PFSK-1 (cell line): ENCODE data around the gene PGLYRP1.

Source experiments
- FOXP2 ChIP-seq: optimal IDR thresholded peaks from 2 replicates; pipeline ENCODE3; 2011; ENCODE audit warnings: borderline replicate concordance, control low read depth, inconsistent platforms; ENCODE audit not compliant: insufficient read depth; ENCODE audit errors: extremely low read length, extremely low read depth
- POLR2AphosphoS5 ChIP-seq: IDR thresholded peaks from 2 replicates; pipeline ENCODE4 v1.6.1; 2012; ENCODE audit warnings: low read depth, mild to moderate bottlenecking, control low read depth, low read length, moderate library complexity
- REST ChIP-seq, 2 experiments: IDR thresholded peaks; 2 replicates each; pipeline versions ENCODE4 v1.6.1 to v1.8.0; 2011 to 2012; ENCODE audit warnings: low read depth in 2 of 2, low read length in 2 of 2, control low read depth in 1 of 2, inconsistent platforms in 1 of 2, mild to moderate bottlenecking in 1 of 2, moderate library complexity in 1 of 2; ENCODE audit not compliant: insufficient read depth in 1 of 2
- SIN3A ChIP-seq: IDR thresholded peaks from 2 replicates; pipeline ENCODE4 v1.6.1; 2012; ENCODE audit warnings: mild to moderate bottlenecking, low read length, moderate library complexity, borderline replicate concordance; ENCODE audit not compliant: insufficient read depth
- TAF1 ChIP-seq: IDR thresholded peaks from 2 replicates; pipeline ENCODE4 v1.6.1; 2012; ENCODE audit warnings: low read length, control low read depth, borderline replicate concordance; ENCODE audit not compliant: insufficient read depth

PGLYRP1 gene

DNA sequence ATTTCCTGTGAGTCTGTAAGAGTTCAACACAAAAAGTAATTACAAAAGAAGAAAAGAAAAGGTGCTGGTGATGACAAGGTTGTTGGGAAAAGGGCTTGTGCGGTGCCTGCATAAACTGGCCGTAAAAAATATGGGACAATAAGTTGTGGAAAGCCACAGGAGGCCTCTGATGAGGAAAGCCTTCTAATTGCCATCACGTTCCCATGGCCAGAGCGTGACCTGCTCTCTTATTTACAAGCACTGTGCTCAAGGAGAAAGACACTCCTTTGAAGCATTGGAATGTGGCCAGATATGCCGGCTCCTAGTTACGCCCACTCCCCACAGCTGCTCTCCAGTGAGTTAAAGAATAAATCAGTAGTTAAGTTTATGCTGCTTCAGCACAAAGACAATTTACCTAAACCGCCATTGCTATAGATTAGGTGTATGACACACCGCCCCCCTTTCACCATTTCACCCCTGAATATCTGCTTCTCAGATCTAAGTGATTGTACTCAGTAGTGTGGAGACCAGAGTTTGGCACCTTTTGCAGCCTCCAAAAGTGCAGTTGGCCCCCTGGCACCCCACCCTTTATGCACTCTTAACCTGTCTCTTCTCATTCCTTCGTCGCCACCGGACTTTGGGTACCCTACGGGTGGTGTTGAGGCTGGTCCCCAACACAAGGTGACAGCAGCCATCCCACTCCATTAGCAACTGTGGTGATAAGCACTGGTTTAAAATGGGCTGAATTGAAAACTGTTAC is 8.1 kb upstream of the PGLYRP1 start:
- no peak for TF ChIP-seq TAF1
- TF ChIP-seq POLR2AphosphoS5, result no peak
- no peak for TF ChIP-seq REST (IDR thresholded peaks at IDR 0.05; ENCODE audit: insufficient read depth in 1 of 2, low read depth in 2 of 2, low read length in 2 of 2)
- TF ChIP-seq FOXP2, result no peak
- no peak for TF ChIP-seq SIN3A

DNA sequence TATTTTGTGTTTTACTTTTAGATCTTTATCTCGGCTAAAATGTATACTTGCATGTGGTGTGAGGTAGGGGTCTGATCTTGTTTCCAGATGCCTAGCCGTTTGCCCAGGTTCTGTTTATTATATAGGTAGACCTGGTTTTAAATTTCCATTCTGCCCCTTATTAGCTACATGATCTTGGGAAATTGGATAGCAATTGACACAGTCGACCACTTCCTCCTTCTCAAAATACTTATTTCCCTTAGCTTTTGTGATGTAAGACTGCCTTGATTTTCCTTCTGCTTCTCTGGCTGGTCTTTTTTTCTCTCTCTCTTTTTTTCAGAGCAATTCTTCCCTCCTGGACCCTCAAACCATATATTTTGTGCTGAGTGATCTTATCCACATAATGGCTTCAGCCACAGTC is 3.0 kb upstream of the PGLYRP1 start:
- TF ChIP-seq SIN3A (no peak), FOXP2 (no peak), REST (IDR thresholded peaks at IDR 0.05; ENCODE audit: insufficient read depth in 1 of 2, low read depth in 2 of 2, low read length in 2 of 2) (no peak), TAF1 (no peak), POLR2AphosphoS5 (no peak)

DNA sequence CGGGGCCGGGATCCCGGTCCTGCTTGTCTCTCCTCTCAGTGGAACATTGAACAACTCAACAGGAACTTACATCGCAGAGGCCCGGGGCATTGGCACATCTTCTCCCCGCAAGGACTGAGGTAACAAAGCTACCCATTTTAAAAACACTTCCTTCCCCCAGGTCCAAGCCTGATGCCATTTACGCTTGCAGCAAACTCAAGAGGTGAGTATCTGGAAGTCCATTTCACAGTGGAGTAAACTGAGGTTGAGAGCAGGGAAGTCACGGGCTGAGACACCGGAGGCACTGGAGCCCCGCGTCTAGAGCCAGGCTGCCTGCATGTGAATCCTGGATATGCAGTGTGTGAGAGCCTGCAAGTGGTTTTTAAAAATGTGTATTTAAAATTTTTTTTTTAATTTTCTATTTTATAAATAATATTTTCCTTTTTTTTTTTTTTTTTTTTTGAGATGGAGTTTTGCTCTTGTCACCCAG is 492 bp upstream of the PGLYRP1 start:
- TF ChIP-seq SIN3A (no peak), POLR2AphosphoS5 (no peak), TAF1 (no peak), REST (IDR thresholded peaks at IDR 0.05; ENCODE audit: insufficient read depth in 1 of 2, low read depth in 2 of 2, low read length in 2 of 2) (no peak), FOXP2 (no peak)

DNA sequence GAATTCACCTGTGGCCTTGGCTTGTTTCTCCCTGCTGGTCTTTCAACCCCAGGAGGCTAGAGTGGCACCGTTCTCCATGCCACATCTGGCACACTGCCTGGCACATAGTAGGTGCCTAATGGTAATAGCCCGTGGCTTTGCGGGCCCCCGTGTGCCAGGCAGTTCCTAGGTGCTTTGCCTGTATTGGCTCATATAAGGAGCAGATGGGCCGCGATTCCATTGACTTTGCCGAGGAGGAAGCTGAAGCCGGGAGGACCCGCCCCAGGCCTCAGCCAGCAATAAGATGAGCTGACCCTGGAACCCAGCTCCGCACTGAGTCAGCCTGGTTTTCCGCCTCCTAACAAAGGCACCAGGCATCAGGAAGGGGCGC is 807 bp downstream of the PGLYRP1 start:
- TF ChIP-seq REST (IDR thresholded peaks at IDR 0.05; ENCODE audit: insufficient read depth in 1 of 2, low read depth in 2 of 2, low read length in 2 of 2) (no peak), SIN3A (no peak), POLR2AphosphoS5 (no peak), TAF1 (no peak), FOXP2 (no peak)
